Naive thymus-derived CD4-positive, alpha-beta T cell (primary cell): ENCODE data around the gene CENPT. TPM values are rescaled to one million over a fixed set of nuclear protein-coding genes. Genes with fewer than 3 reads are reported as not detected.

Source experiments
- ATAC-seq: fragments of 150-1000 bp; cut with Tn5 transposase; 2 replicates; pipeline ENCODE4 v1.10.0; 2021; ENCODE audit warnings: mild to moderate bottlenecking, moderate library complexity
- CTCF ChIA-PET: fragments of 350-600 bp; sonication (Branson Sonifier 250); formaldehyde crosslinking; loops from one replicate; lab custom pipeline; 2021; ENCODE audit warnings: antibody characterized with exemption; lab: Charles Lee
- POLR2A ChIA-PET: fragments of 350-600 bp; sonication (Branson Sonifier 250); formaldehyde crosslinking; loops from one replicate; lab custom pipeline; 2021; ENCODE audit warnings: antibody characterized with exemption, inconsistent platforms; lab: Charles Lee
- DNase-seq, 9 donors: peaks; one replicate each; pipeline versions ENCODE4 v3.0.0 to v3.0.0-alpha.2; 2020 to 2022; ENCODE audit warnings: mixed read lengths in 1 of 9
- H3K27ac ChIP-seq: one replicate; pipeline ENCODE4 v1.7.0; 2013; ENCODE audit warnings: mild to moderate bottlenecking, low read depth, low read length, moderate library complexity
- H3K27me3 ChIP-seq, 2 donors: one replicate each; pipeline ENCODE4 v1.7.0; 2013; ENCODE audit warnings: low read length in 2 of 2, mild to moderate bottlenecking in 2 of 2, moderate library complexity in 2 of 2; ENCODE audit not compliant: control insufficient read depth in 2 of 2, insufficient read depth in 2 of 2
- H3K36me3 ChIP-seq, 3 experiments: 1 replicate in 2 of 3; 2 replicates in 1 of 3; pipeline ENCODE4 v1.7.0; 2013; ENCODE audit warnings: low read length in 3 of 3, mild to moderate bottlenecking in 3 of 3, moderate library complexity in 1 of 3; ENCODE audit not compliant: insufficient read depth in 3 of 3, control insufficient read depth in 2 of 3
- H3K4me1 ChIP-seq, 2 donors: one replicate each; pipeline ENCODE4 v1.7.0; 2013; ENCODE audit warnings: low read length in 2 of 2, mild to moderate bottlenecking in 2 of 2, moderate library complexity in 1 of 2; ENCODE audit not compliant: control insufficient read depth in 2 of 2, insufficient read depth in 2 of 2
- H3K4me3 ChIP-seq: 2 replicates; pipeline ENCODE4 v1.7.0; 2013; ENCODE audit warnings: mild to moderate bottlenecking, low read length
- H3K9me3 ChIP-seq, 3 experiments: 1 replicate in 2 of 3; 2 replicates in 1 of 3; pipeline ENCODE4 v1.7.0; 2013; ENCODE audit warnings: low read length in 3 of 3; ENCODE audit not compliant: control insufficient read depth in 2 of 3
- H3K27ac Mint-ChIP-seq, 9 donors: one replicate each; pipeline ENCODE4 v1.8.0; 2020 to 2022; ENCODE audit warnings: mixed read lengths in 9 of 9, mild to moderate bottlenecking in 8 of 9, moderate library complexity in 5 of 9, inconsistent platforms in 2 of 9
- H3K27me3 Mint-ChIP-seq, 5 donors: one replicate each; pipeline ENCODE4 v1.8.0; 2021 to 2022; ENCODE audit warnings: mixed read lengths in 5 of 5, mild to moderate bottlenecking in 1 of 5
- H3K36me3 Mint-ChIP-seq, 5 donors: one replicate each; pipeline ENCODE4 v1.8.0; 2020 to 2022; ENCODE audit warnings: mixed read lengths in 5 of 5, mild to moderate bottlenecking in 3 of 5, inconsistent platforms in 1 of 5
- H3K4me1 Mint-ChIP-seq, 7 donors: one replicate each; pipeline ENCODE4 v1.8.0; 2020 to 2022; ENCODE audit warnings: mixed read lengths in 7 of 7, mild to moderate bottlenecking in 3 of 7, inconsistent platforms in 1 of 7
- H3K4me3 Mint-ChIP-seq, 10 donors: one replicate each; pipeline ENCODE4 v1.8.0; 2020 to 2022; ENCODE audit warnings: mild to moderate bottlenecking in 10 of 10, mixed read lengths in 10 of 10, moderate library complexity in 6 of 10, inconsistent platforms in 2 of 10
- H3K9me3 Mint-ChIP-seq, 11 donors: one replicate each; pipeline ENCODE4 v1.8.0; 2020 to 2022; ENCODE audit warnings: mixed read lengths in 11 of 11, mild to moderate bottlenecking in 4 of 11, inconsistent platforms in 1 of 11, moderate library complexity in 1 of 11
- intact Hi-C, 2 donors: fragments of 100-400 bp; cut with micrococcal nuclease; formaldehyde crosslinking; loops; one replicate each; pipeline ENCODE4 v1.15.1; 2023
- polyA plus RNA-seq, 2 donors: library from polyadenylated mRNA; unstranded; fragments of 300-500 nt; fragmentation: Illumina TruSeq; gene quantifications; one replicate each; pipeline ENCODE4 v1.2.3, GENCODE V29; 2021
- total RNA-seq, 6 experiments: library from RNA in 5 of 6; stranded (reverse) in 5 of 6; gene quantifications; 1 replicate in 5 of 6; 2 replicates in 1 of 6; pipeline ENCODE4 v1.2.3 and lab custom pipeline; 2021 to 2026

CENPT gene
- total and polyA plus RNA-seq, 7 experiments from 2014 or later, result 11.8 to 128 (median 81.3) TPM

GRCh38 chr16:67888331-67888730 is 40.8 kb upstream of the CENPT start:
- H3K36me3 ChIP-seq, result peaks cover 0 to 39% (median 10%) of the 10 kb centered on the region in 3 experiments
- peaks cover 4 to 11% (median 9%) of the 10 kb centered on the region in 7 donors for H3K4me1 Mint-ChIP-seq
- DNase-seq, result no peak
- H3K4me3 ChIP-seq, result no peak overlapping the region
- H3K27ac ChIP-seq, result no peak overlapping the region
- intact Hi-C loops, result no loop called here
- no peaks in the 10 kb centered on the region for H3K4me1 ChIP-seq
- no peaks in the 10 kb centered on the region for H3K27me3 ChIP-seq
- CTCF ChIA-PET, result interaction anchor here (0.6 to 1.6 kb wide), 4 partner anchors 9 to 177 kb away, joined by 3 to 4 read pairs (median 4); no protein-coding TSS in a partner anchor
- ATAC-seq, result no peak
- POLR2A ChIA-PET, result interaction anchor here (1.0 to 1.8 kb wide), 2 partner anchors 10 to 15 kb away, joined by 4 read pairs; partner anchors contain the start of gene EDC4
- no peaks in the 10 kb centered on the region for H3K27me3 Mint-ChIP-seq
- peak overlapping the region in 1 of 9 donors; percentile 70 for H3K27ac Mint-ChIP-seq
- H3K4me3 Mint-ChIP-seq, result no peak overlapping the region
- H3K9me3 ChIP-seq, result no peaks in the 10 kb centered on the region
- peaks cover 0 to 13% (median 4%) of the 10 kb centered on the region in 5 donors for H3K36me3 Mint-ChIP-seq
- H3K9me3 Mint-ChIP-seq, result peaks cover 0 to 2% (median 0%) of the 10 kb centered on the region in 11 donors

GRCh38 chr16:67886387-67886786 is 38.9 kb upstream of the CENPT start:
- Histone ChIP-seq H3K4me1 (no peaks in the 10 kb centered on the region), H3K27ac (no peak overlapping the region), H3K27me3 (no peaks in the 10 kb centered on the region), H3K9me3 (no peaks in the 10 kb centered on the region), H3K36me3 (peaks cover 0 to 57% (median 18%) of the 10 kb centered on the region in 3 experiments), H3K4me3 (no peak overlapping the region)
- ChIA-PET CTCF (interaction anchor here (0.6 to 0.7 kb wide), 2 partner anchors 15 to 344 kb away, joined by 3 to 4 read pairs; no protein-coding TSS in a partner anchor), POLR2A (interaction anchor here (1.0 to 1.3 kb wide), 2 partner anchors 12 to 155 kb away, joined by 3 to 6 read pairs; no protein-coding TSS in a partner anchor)
- Mint-ChIP-seq H3K4me3 (no peak overlapping the region), H3K9me3 (peaks cover 0 to 2% (median 0%) of the 10 kb centered on the region in 11 donors), H3K36me3 (peaks cover 0 to 23% (median 8%) of the 10 kb centered on the region in 5 donors), H3K4me1 (peaks cover 0 to 6% (median 0%) of the 10 kb centered on the region in 7 donors), H3K27me3 (no peaks in the 10 kb centered on the region), H3K27ac (peak overlapping the region in 2 of 9 donors; percentile 49 to 63)
- ATAC-seq, result no peak
- no peak for DNase-seq
- intact Hi-C loops, result no loop called here

GRCh38 chr16:67885976-67886375 is 38.5 kb upstream of the CENPT start:
- H3K27ac Mint-ChIP-seq, result peak overlapping the region in 2 of 9 donors; percentile 59 to 63

GRCh38 chr16:67885545-67885944 is 38.1 kb upstream of the CENPT start:
- no peak overlapping the region for H3K4me3 ChIP-seq
- H3K4me1 ChIP-seq, result no peaks in the 10 kb centered on the region
- peaks cover 0 to 2% (median 0%) of the 10 kb centered on the region in 11 donors for H3K9me3 Mint-ChIP-seq
- peaks cover 0 to 65% (median 27%) of the 10 kb centered on the region in 3 experiments for H3K36me3 ChIP-seq
- H3K9me3 ChIP-seq, result no peaks in the 10 kb centered on the region
- H3K36me3 Mint-ChIP-seq, result peaks cover 0 to 28% (median 8%) of the 10 kb centered on the region in 5 donors
- CTCF ChIA-PET, result interaction anchor here (0.6 to 3.6 kb wide), 6 partner anchors 16 to 184 kb away, joined by 3 to 14 read pairs (median 3); no protein-coding TSS in a partner anchor
- no peak overlapping the region for H3K27ac ChIP-seq
- ATAC-seq, result no peak
- H3K27ac Mint-ChIP-seq, result peak overlapping the region in 1 of 9 donors; percentile 59
- no peak for DNase-seq
- H3K4me1 Mint-ChIP-seq, result peaks cover 0 to 6% (median 0%) of the 10 kb centered on the region in 7 donors
- POLR2A ChIA-PET, result interaction anchor here (0.5 to 1.3 kb wide), 3 partner anchors 11 to 155 kb away, joined by 3 to 6 read pairs (median 3); no protein-coding TSS in a partner anchor
- no peaks in the 10 kb centered on the region for H3K27me3 ChIP-seq
- intact Hi-C loops, result no loop called here
- no peak overlapping the region for H3K4me3 Mint-ChIP-seq
- H3K27me3 Mint-ChIP-seq, result no peaks in the 10 kb centered on the region

More at GRCh38 chr16:67885976-67886375, 38.5 kb upstream of the CENPT start:
- CTCF ChIA-PET, result interaction anchor here (0.6 to 1.2 kb wide), 3 partner anchors 16 to 184 kb away, joined by 3 to 6 read pairs (median 3); no protein-coding TSS in a partner anchor
- Mint-ChIP-seq H3K27me3 (no peaks in the 10 kb centered on the region), H3K4me3 (no peak overlapping the region), H3K9me3 (peaks cover 0 to 2% (median 0%) of the 10 kb centered on the region in 11 donors), H3K36me3 (peaks cover 0 to 27% (median 8%) of the 10 kb centered on the region in 5 donors), H3K4me1 (peaks cover 0 to 6% (median 0%) of the 10 kb centered on the region in 7 donors)
- POLR2A ChIA-PET, result interaction anchor here (1.0 to 1.3 kb wide), 2 partner anchors 12 to 155 kb away, joined by 3 to 6 read pairs; no protein-coding TSS in a partner anchor
- H3K4me1 ChIP-seq, result no peaks in the 10 kb centered on the region
- no peaks in the 10 kb centered on the region for H3K27me3 ChIP-seq
- H3K27ac ChIP-seq, result no peak overlapping the region
- H3K4me3 ChIP-seq, result no peak overlapping the region
- ATAC-seq, result no peak
- intact Hi-C loops, result no loop called here
- no peaks in the 10 kb centered on the region for H3K9me3 ChIP-seq
- DNase-seq, result no peak
- H3K36me3 ChIP-seq, result peaks cover 0 to 61% (median 23%) of the 10 kb centered on the region in 3 experiments

GRCh38 chr16:67884684-67885083 is 37.2 kb upstream of the CENPT start, which contains the start of gene NRN1L:
Gene NRN1L, plus strand, starts transcription at chr16:67884885. Its CDS starts 19 bp downstream, at chr16:67884904.
- POLR2A ChIA-PET, result interaction anchor here (0.5 to 1.8 kb wide), 4 partner anchors 51 to 163 kb away, joined by 3 to 5 read pairs (median 4); no protein-coding TSS in a partner anchor
- CTCF ChIA-PET, result interaction anchor here (0.7 to 3.6 kb wide), 20 partner anchors 12 to 364 kb away, joined by 3 to 19 read pairs (median 6); no protein-coding TSS in a partner anchor
- DNase-seq, result no peak
- H3K27ac ChIP-seq, result no peak within 1 kb of the TSS
- peak within 1 kb of the TSS in 5 of 9 donors; percentile 32 to 57 (median 41) for H3K27ac Mint-ChIP-seq
- H3K27me3 ChIP-seq, result no peaks in the 10 kb centered on the region
- peaks cover 0 to 74% (median 34%) of the 10 kb centered on the region in 3 experiments for H3K36me3 ChIP-seq
- H3K4me1 Mint-ChIP-seq, result peaks cover 0 to 6% (median 0%) of the 10 kb centered on the region in 7 donors
- peaks cover 0 to 2% (median 0%) of the 10 kb centered on the region in 11 donors for H3K9me3 Mint-ChIP-seq
- H3K27me3 Mint-ChIP-seq, result no peaks in the 10 kb centered on the region
- H3K4me1 ChIP-seq, result no peaks in the 10 kb centered on the region
- no peak within 1 kb of the TSS for H3K4me3 ChIP-seq
- intact Hi-C loops, result no loop called here
- peaks cover 0 to 34% (median 8%) of the 10 kb centered on the region in 5 donors for H3K36me3 Mint-ChIP-seq
- ATAC-seq, result no peak
- H3K4me3 Mint-ChIP-seq, result no peak within 1 kb of the TSS
- H3K9me3 ChIP-seq, result no peaks in the 10 kb centered on the region

GRCh38 chr16:67883872-67884261 is 36.4 kb upstream of the CENPT start:
- no peak overlapping the region for H3K27ac ChIP-seq
- H3K36me3 ChIP-seq, result peaks cover 3 to 82% (median 37%) of the 10 kb centered on the region in 3 experiments
- CTCF ChIA-PET, result interaction anchor here (0.5 to 3.6 kb wide), 23 partner anchors 9 to 611 kb away, joined by 3 to 19 read pairs (median 5); partner anchors contain the start of gene PSKH1
- peak; percentile 84 for ATAC-seq
- Mint-ChIP-seq H3K36me3 (peaks cover 0 to 42% (median 8%) of the 10 kb centered on the region in 5 donors), H3K27me3 (no peaks in the 10 kb centered on the region), H3K4me3 (no peak overlapping the region), H3K27ac (peak overlapping the region in 4 of 9 donors; percentile 19 to 42 (median 36)), H3K9me3 (peaks cover 0 to 2% (median 0%) of the 10 kb centered on the region in 11 donors), H3K4me1 (peaks cover 0 to 6% (median 0%) of the 10 kb centered on the region in 7 donors)
- POLR2A ChIA-PET, result interaction anchor here (0.6 to 1.8 kb wide), 5 partner anchors 14 to 323 kb away, joined by 3 to 5 read pairs (median 4); no protein-coding TSS in a partner anchor
- peak; percentile 62 to 83 (median 74) for DNase-seq
- H3K4me3 ChIP-seq, result no peak overlapping the region
- no peaks in the 10 kb centered on the region for H3K27me3 ChIP-seq
- H3K4me1 ChIP-seq, result no peaks in the 10 kb centered on the region
- intact Hi-C loops, result loop anchor here (1.0 kb wide), 6 partner anchors 44 to 363 kb away; no protein-coding TSS in a partner anchor
- no peaks in the 10 kb centered on the region for H3K9me3 ChIP-seq
